Panc1 (cell line): ENCODE data around the gene GRIN2D. TPM values are rescaled to one million over a fixed set of nuclear protein-coding genes. Genes with fewer than 3 reads are reported as not detected.

Experiments
- ATAC-seq: fragments of 200-7000 bp; cut with Tn5 transposase; 2 replicates; pipeline ENCODE4 v1.9.1; 2020; ENCODE audit warnings: mild to moderate bottlenecking, moderate library complexity
- BruUV-seq: library from RNA; stranded (reverse); fragments of 400-500 nt; replicated peaks from 2 replicates; lab custom pipeline; 2021; lab: Mats Ljungman, UMichigan
- CTCF ChIA-PET: fragments of 300-600 bp; sonication (Branson Sonifier 250); formaldehyde crosslinking; loops from one replicate; lab custom pipeline; 2022; ENCODE audit warnings: antibody characterized with exemption; lab: Charles Lee
- POLR2A ChIA-PET: fragments of 300-600 bp; sonication (Branson Sonifier 250); formaldehyde crosslinking; loops from one replicate; lab custom pipeline; 2022; ENCODE audit warnings: antibody characterized with exemption; lab: Charles Lee
- DNase-seq: peaks from one replicate; pipeline ENCODE4 v3.0.0-alpha.2; 2010; ENCODE audit warnings: low read depth, low spot score
- H3K27ac ChIP-seq: 2 replicates; pipeline ENCODE4 v1.5.1; 2011; ENCODE audit warnings: mild to moderate bottlenecking, low read length, inconsistent platforms
- H3K27me3 ChIP-seq: fragments of 200-500 bp; sonication (Bioruptor generic); 2 replicates; pipeline ENCODE4 v1.6.0; 2014; ENCODE audit warnings: low read length, inconsistent platforms; ENCODE audit not compliant: control insufficient read depth, insufficient read depth
- H3K36me3 ChIP-seq: fragments of 200-500 bp; sonication (Bioruptor generic); 2 replicates; pipeline ENCODE4 v1.5.1; 2014; ENCODE audit warnings: inconsistent platforms, mild to moderate bottlenecking, low read length, moderate library complexity; ENCODE audit not compliant: control insufficient read depth, insufficient read depth
- H3K4me1 ChIP-seq: 2 replicates; pipeline ENCODE4 v1.5.1; 2011; ENCODE audit warnings: inconsistent platforms, mild to moderate bottlenecking, low read length, moderate library complexity; ENCODE audit not compliant: control insufficient read depth, insufficient read depth
- H3K4me3 ChIP-seq, 2 experiments: 2 replicates each; pipeline ENCODE4 v1.5.1; 2011 to 2012; ENCODE audit warnings: low read depth in 2 of 2, low read length in 2 of 2, mild to moderate bottlenecking in 2 of 2, inconsistent platforms in 1 of 2, moderate library complexity in 1 of 2
- H3K9me3 ChIP-seq: fragments of 200-500 bp; sonication (Bioruptor generic); 2 replicates; pipeline ENCODE4 v1.5.1; 2014; ENCODE audit warnings: low read depth, mild to moderate bottlenecking, inconsistent platforms, low read length, moderate library complexity; ENCODE audit not compliant: control insufficient read depth, insufficient read depth
- POLR2AphosphoS5 ChIP-seq: IDR thresholded peaks from 2 replicates; pipeline ENCODE4 v1.6.1; 2012; ENCODE audit warnings: mild to moderate bottlenecking, low read depth, low read length, moderate library complexity
- SIN3A ChIP-seq: IDR thresholded peaks from 2 replicates; pipeline ENCODE4 v1.6.1; 2012; ENCODE audit warnings: low read depth, mild to moderate bottlenecking, low read length, moderate library complexity, borderline replicate concordance; ENCODE audit not compliant: insufficient read depth
- TCF7L2 ChIP-seq: IDR thresholded peaks from 2 replicates; pipeline ENCODE4 v1.6.1; 2011; ENCODE audit warnings: mild to moderate bottlenecking, low read depth, low read length, inconsistent platforms
- in situ Hi-C: cut with HindIII; loops from 2 replicates; pipeline ENCODE4 v1.10.0; 2016; ENCODE audit warnings: low sequenced_read_pairs, low pct_unique_long_range_greater_than_20kb
- intact Hi-C: fragments of 100-400 bp; cut with micrococcal nuclease; formaldehyde crosslinking; loops from one replicate; pipeline ENCODE4 v1.10.0; 2022; ENCODE audit not compliant: unreplicated experiment
- total RNA-seq: library from RNA; stranded (reverse); gene quantifications from one replicate; pipeline ENCODE4 v1.2.1, GENCODE V29; 2021; ENCODE audit not compliant: unreplicated experiment
- TF ChIP-seq, protein P1 (sequence below), 2 experiments: IDR thresholded peaks; 2 replicates each; pipeline ENCODE4 v1.6.1; 2011 to 2012; ENCODE audit warnings: low read depth in 2 of 2, control low read depth in 1 of 2, low read length in 1 of 2, mild to moderate bottlenecking in 1 of 2, moderate library complexity in 1 of 2; ENCODE audit not compliant: insufficient read depth in 1 of 2
- TF ChIP-seq, protein P2 (sequence below): fragments of 450-650 bp; IDR thresholded peaks from 2 replicates; pipeline ENCODE4 v1.5.1; 2017; ENCODE audit warnings: mild to moderate bottlenecking

Gene GRIN2D
- total RNA-seq, 1 experiment from 2014 or later = 6.2 TPM

DNA sequence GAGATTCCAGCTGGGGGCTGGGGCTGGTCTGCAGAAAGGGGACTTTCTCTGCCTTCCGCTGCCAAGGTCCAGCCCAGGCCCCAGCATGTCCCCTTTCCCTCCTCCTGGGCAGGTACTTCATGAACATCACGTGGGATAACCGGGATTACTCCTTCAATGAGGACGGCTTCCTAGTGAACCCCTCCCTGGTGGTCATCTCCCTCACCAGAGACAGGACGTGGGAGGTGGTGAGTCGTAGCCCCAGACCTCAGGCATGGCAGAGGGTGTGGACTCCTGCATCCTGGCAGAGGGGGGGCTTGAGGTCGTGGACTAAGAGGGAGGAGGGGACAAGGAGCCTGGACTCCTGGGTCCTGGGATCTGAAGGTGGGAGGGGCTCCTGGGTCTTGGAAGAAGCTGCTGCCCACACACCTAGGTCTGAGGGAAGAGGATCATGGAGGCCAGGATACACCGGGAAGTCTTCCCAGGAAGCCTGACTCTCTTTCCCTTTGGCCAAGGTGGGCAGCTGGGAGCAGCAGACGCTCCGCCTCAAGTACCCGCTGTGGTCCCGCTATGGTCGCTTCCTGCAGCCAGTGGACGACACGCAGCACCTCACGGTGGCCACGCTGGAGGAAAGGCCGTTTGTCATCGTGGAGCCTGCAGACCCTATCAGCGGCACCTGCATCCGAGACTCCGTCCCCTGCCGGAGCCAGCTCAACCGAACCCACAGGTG, 20.6 kb downstream of the GRIN2D start:
- CTCF ChIA-PET = no interaction called here
- no peaks in the 10 kb centered on the region for H3K36me3 ChIP-seq
- peak; percentile 24; the same call in 1 of the 2 replicates for ATAC-seq
- no peak overlapping the region for H3K27ac ChIP-seq
- intact Hi-C loops (no loop called here), in situ Hi-C loops (no loop called here)
- POLR2A ChIA-PET = no interaction called here
- no peak overlapping the region for H3K4me3 ChIP-seq
- BruUV-seq = no TSS peak
- no peaks in the 10 kb centered on the region for H3K27me3 ChIP-seq
- H3K4me1 ChIP-seq = no peaks in the 10 kb centered on the region
- TF ChIP-seq TCF7L2 = no peak
- no peak for TF ChIP-seq SIN3A
- TF ChIP-seq, protein P1, sequence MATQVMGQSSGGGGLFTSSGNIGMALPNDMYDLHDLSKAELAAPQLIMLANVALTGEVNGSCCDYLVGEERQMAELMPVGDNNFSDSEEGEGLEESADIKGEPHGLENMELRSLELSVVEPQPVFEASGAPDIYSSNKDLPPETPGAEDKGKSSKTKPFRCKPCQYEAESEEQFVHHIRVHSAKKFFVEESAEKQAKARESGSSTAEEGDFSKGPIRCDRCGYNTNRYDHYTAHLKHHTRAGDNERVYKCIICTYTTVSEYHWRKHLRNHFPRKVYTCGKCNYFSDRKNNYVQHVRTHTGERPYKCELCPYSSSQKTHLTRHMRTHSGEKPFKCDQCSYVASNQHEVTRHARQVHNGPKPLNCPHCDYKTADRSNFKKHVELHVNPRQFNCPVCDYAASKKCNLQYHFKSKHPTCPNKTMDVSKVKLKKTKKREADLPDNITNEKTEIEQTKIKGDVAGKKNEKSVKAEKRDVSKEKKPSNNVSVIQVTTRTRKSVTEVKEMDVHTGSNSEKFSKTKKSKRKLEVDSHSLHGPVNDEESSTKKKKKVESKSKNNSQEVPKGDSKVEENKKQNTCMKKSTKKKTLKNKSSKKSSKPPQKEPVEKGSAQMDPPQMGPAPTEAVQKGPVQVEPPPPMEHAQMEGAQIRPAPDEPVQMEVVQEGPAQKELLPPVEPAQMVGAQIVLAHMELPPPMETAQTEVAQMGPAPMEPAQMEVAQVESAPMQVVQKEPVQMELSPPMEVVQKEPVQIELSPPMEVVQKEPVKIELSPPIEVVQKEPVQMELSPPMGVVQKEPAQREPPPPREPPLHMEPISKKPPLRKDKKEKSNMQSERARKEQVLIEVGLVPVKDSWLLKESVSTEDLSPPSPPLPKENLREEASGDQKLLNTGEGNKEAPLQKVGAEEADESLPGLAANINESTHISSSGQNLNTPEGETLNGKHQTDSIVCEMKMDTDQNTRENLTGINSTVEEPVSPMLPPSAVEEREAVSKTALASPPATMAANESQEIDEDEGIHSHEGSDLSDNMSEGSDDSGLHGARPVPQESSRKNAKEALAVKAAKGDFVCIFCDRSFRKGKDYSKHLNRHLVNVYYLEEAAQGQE (IDR thresholded peaks at IDR 0.05; ENCODE audit: insufficient read depth in 1 of 2, low read depth in 2 of 2, low read length in 1 of 2) = no peak
- TF ChIP-seq POLR2AphosphoS5 = no peak
- no peak for DNase-seq
- H3K9me3 ChIP-seq = no peaks in the 10 kb centered on the region

DNA sequence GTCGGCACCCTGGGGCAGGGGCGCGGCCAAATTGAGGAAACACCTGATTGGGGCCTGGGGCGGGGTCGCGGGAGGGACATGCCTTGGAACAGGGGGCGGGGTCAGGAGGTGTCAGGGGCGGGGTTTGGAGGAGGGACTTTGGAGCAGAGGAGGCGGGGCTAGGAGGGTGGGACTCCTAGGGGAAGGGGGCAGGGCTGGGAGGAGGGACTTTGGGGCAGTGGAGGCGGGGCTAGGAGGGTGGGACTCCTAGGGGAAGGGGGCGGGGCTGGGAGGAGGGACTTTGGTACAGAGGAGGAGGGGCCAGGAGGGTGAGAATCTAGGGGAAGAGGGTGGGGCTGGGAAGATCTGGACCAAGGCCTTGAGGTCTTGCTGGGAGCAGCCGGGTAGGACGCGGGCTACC, 21.9 kb downstream of the GRIN2D start:
- BruUV-seq = no TSS peak
- ChIA-PET POLR2A (no interaction called here), CTCF (no interaction called here)
- TF ChIP-seq SIN3A (no peak), TCF7L2 (no peak), POLR2AphosphoS5 (no peak)
- TF ChIP-seq, protein P2, sequence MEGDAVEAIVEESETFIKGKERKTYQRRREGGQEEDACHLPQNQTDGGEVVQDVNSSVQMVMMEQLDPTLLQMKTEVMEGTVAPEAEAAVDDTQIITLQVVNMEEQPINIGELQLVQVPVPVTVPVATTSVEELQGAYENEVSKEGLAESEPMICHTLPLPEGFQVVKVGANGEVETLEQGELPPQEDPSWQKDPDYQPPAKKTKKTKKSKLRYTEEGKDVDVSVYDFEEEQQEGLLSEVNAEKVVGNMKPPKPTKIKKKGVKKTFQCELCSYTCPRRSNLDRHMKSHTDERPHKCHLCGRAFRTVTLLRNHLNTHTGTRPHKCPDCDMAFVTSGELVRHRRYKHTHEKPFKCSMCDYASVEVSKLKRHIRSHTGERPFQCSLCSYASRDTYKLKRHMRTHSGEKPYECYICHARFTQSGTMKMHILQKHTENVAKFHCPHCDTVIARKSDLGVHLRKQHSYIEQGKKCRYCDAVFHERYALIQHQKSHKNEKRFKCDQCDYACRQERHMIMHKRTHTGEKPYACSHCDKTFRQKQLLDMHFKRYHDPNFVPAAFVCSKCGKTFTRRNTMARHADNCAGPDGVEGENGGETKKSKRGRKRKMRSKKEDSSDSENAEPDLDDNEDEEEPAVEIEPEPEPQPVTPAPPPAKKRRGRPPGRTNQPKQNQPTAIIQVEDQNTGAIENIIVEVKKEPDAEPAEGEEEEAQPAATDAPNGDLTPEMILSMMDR = no peak
- TF ChIP-seq, protein P1 (IDR thresholded peaks at IDR 0.05; ENCODE audit: insufficient read depth in 1 of 2, low read depth in 2 of 2, low read length in 1 of 2) = no peak
- in situ Hi-C loops = no loop called here
- intact Hi-C loops = no loop called here
- H3K4me3 ChIP-seq = no peak overlapping the region
- DNase-seq = no peak
- ATAC-seq = peak; percentile 64
- no peak overlapping the region for H3K27ac ChIP-seq
- no peaks in the 10 kb centered on the region for H3K36me3 ChIP-seq
- no peaks in the 10 kb centered on the region for H3K4me1 ChIP-seq
- no peaks in the 10 kb centered on the region for H3K9me3 ChIP-seq
- H3K27me3 ChIP-seq = no peaks in the 10 kb centered on the region
